Endothelial cell of umbilical vein (primary cell): ENCODE measurements around the gene AK9. TPM values are rescaled to one million over a fixed set of nuclear protein-coding genes. Genes with fewer than 3 reads are reported as not detected.

Source experiments
- BruUV-seq: library from RNA; stranded (reverse); fragments of 400-500 nt; replicated peaks from 2 replicates; lab custom pipeline; 2021; lab: Mats Ljungman, UMichigan
- CTCF ChIA-PET: fragments of 300-600, 350-600 bp; sonication (Branson Sonifier 250); formaldehyde crosslinking; loops from one replicate; lab custom pipeline; 2021; ENCODE audit warnings: antibody characterized with exemption, inconsistent platforms; lab: Charles Lee
- POLR2A ChIA-PET: fragments of 300-600, 350-600 bp; sonication (Branson Sonifier 250); formaldehyde crosslinking; loops from one replicate; lab custom pipeline; 2021; ENCODE audit warnings: antibody characterized with exemption, inconsistent platforms; lab: Charles Lee
- DNase-seq: peaks from one replicate; pipeline ENCODE4 v3.0.0-alpha.2; 2011; ENCODE audit warnings: low read depth, low spot score
- FAIRE-seq: peaks from 2 replicates; lab custom pipeline; 2011; peaks lifted over from hg19 to GRCh38; lab: Jason Lieb, UNC
- H2AFZ ChIP-seq: 2 replicates; pipeline ENCODE4 v1.6.0; 2012; ENCODE audit warnings: low read depth, low read length, control low read depth, inconsistent platforms
- H3K27ac ChIP-seq: 2 replicates; pipeline ENCODE4 v1.5.1; 2011; ENCODE audit warnings: low read depth, mild to moderate bottlenecking, control low read depth, low read length, moderate library complexity; ENCODE audit not compliant: insufficient read depth
- H3K27me3 ChIP-seq, 2 experiments: 2 replicates each; pipeline versions ENCODE4 v1.6.0 to v1.6.1; 2011; ENCODE audit warnings: low read length in 2 of 2, mixed read lengths in 1 of 2; ENCODE audit not compliant: control insufficient read depth in 2 of 2, insufficient read depth in 2 of 2
- H3K36me3 ChIP-seq, 2 experiments: 2 replicates in 1 of 2; 3 replicates in 1 of 2; pipeline ENCODE4 v1.5.1; 2011; ENCODE audit warnings: low read length in 2 of 2, mild to moderate bottlenecking in 1 of 2, moderate library complexity in 1 of 2; ENCODE audit not compliant: control insufficient read depth in 2 of 2, insufficient read depth in 2 of 2; ENCODE audit errors: extremely low read depth in 1 of 2
- H3K4me1 ChIP-seq: 3 replicates; pipeline ENCODE4 v1.5.1; 2011; ENCODE audit warnings: mild to moderate bottlenecking, low read length; ENCODE audit not compliant: control insufficient read depth, insufficient read depth; ENCODE audit errors: extremely low read depth
- H3K4me2 ChIP-seq: 2 replicates; pipeline ENCODE4 v1.6.1; 2011; ENCODE audit warnings: low read length, control low read depth, mixed read lengths; ENCODE audit not compliant: insufficient read depth
- H3K4me3 ChIP-seq, 3 experiments: fragments of 200-600 bp in 1 of 3; sonication (generic), shearing (Covaris generic) in 1 of 3; replicated peaks in 1 of 3; 2 replicates each; pipeline ENCODE4 v1.5.1; 2011 to 2016; ENCODE audit warnings: control low read depth in 3 of 3, low read length in 3 of 3, mild to moderate bottlenecking in 2 of 3, inconsistent platforms in 1 of 3, low read depth in 1 of 3, moderate library complexity in 1 of 3; ENCODE audit not compliant: insufficient read depth in 1 of 3
- H3K79me2 ChIP-seq: 2 replicates; pipeline ENCODE4 v1.6.0; 2012; ENCODE audit warnings: low read length, inconsistent platforms; ENCODE audit not compliant: control insufficient read depth, insufficient read depth
- H3K9ac ChIP-seq: replicated peaks from 2 replicates; pipeline ENCODE3; 2011; ENCODE audit warnings: low read length, control low read depth; ENCODE audit not compliant: insufficient read depth; ENCODE audit errors: extremely low read depth
- H3K9me1 ChIP-seq: replicated peaks from 3 replicates; pipeline ENCODE4 v1.6.0; 2011; ENCODE audit warnings: mild to moderate bottlenecking, low read length; ENCODE audit not compliant: control insufficient read depth, insufficient read depth; ENCODE audit errors: extremely low read depth
- H3K9me3 ChIP-seq: replicated peaks from 2 replicates; pipeline ENCODE4 v1.5.1; 2012; ENCODE audit warnings: low read length, inconsistent platforms; ENCODE audit not compliant: control insufficient read depth, insufficient read depth
- H4K20me1 ChIP-seq: replicated peaks from 2 replicates; pipeline ENCODE3; 2011; ENCODE audit warnings: mild to moderate bottlenecking, low read length; ENCODE audit not compliant: control insufficient read depth, insufficient read depth; ENCODE audit errors: extremely low read depth
- CTCF ChIP-seq, 2 donors: IDR thresholded peaks; 1 replicate in 1 of 2; 2 replicates in 1 of 2; pipeline ENCODE4 v1.5.1; 2011; ENCODE audit warnings: low read length in 2 of 2, mild to moderate bottlenecking in 2 of 2, moderate library complexity in 2 of 2, control low read depth in 1 of 2, inconsistent platforms in 1 of 2, low read depth in 1 of 2; ENCODE audit not compliant: insufficient read depth in 1 of 2; ENCODE audit errors: extremely low read depth in 1 of 2
- EZH2 ChIP-seq: IDR thresholded peaks from 2 replicates; pipeline ENCODE4 v1.6.1; 2012; ENCODE audit warnings: borderline replicate concordance, low read depth, mild to moderate bottlenecking, moderate library complexity, low read length, inconsistent platforms; ENCODE audit not compliant: severe bottlenecking
- FOS ChIP-seq: IDR thresholded peaks from 2 replicates; pipeline ENCODE4 v1.6.1; 2011; ENCODE audit warnings: mild to moderate bottlenecking, low read length, moderate library complexity, borderline replicate concordance; ENCODE audit not compliant: insufficient read depth
- GATA2 ChIP-seq: IDR thresholded peaks from 2 replicates; pipeline ENCODE4 v1.7.0; 2011; ENCODE audit warnings: low read depth, mild to moderate bottlenecking, moderate library complexity, mixed read lengths, low read length; ENCODE audit not compliant: insufficient read length, insufficient read depth
- JUN ChIP-seq: IDR thresholded peaks from 2 replicates; pipeline ENCODE4 v1.6.1; 2011; ENCODE audit warnings: borderline replicate concordance, low read depth; ENCODE audit not compliant: insufficient read length, insufficient read depth
- MAX ChIP-seq: IDR thresholded peaks from 2 replicates; pipeline ENCODE4 v1.6.1; 2011; ENCODE audit not compliant: insufficient read depth, insufficient read length
- MYC ChIP-seq: IDR thresholded peaks from one replicate; pipeline ENCODE4 v1.6.1; 2011; ENCODE audit warnings: mild to moderate bottlenecking, low read depth, low read length
- POLR2A ChIP-seq: IDR thresholded peaks from 2 replicates; pipeline ENCODE4 v1.6.1; 2012; ENCODE audit warnings: low read depth, mild to moderate bottlenecking, control low read depth, low read length
- POLR2AphosphoS5 ChIP-seq: IDR thresholded peaks from 2 replicates; pipeline ENCODE4 v1.6.1; 2012; ENCODE audit warnings: low read depth, mild to moderate bottlenecking, control low read depth, low read length, moderate library complexity; ENCODE audit not compliant: insufficient read depth
- dilution Hi-C: fragments of 300-500 bp; cut with MboI; formaldehyde crosslinking; loops from one replicate; pipeline ENCODE4 v1.15.0; 2019; ENCODE audit warnings: low sequenced_read_pairs; ENCODE audit not compliant: extremely low pct_ligation_motif_present
- intact Hi-C: fragments of 100-400 bp; cut with micrococcal nuclease; formaldehyde crosslinking; loops from one replicate; pipeline ENCODE4 v1.10.0; 2022
- polyA plus RNA-seq, 4 experiments: library from polyadenylated mRNA; depleted of rRNA in 3 of 4; stranded (reverse) in 3 of 4; unstranded in 1 of 4; fragments of >200 nt; gene quantifications; 2 replicates each; pipeline versions ENCODE4 v1.2.1 to v1.2.3, GENCODE V29; 2011 to 2012; ENCODE audit warnings: missing spikeins in 1 of 4
- total RNA-seq: library from RNA; stranded (reverse); gene quantifications from 2 replicates; pipeline ENCODE4 v1.2.3, GENCODE V29; 2021

The AK9 gene
- total and polyA plus RNA-seq, 2 donors (not counting 3 experiments of a cell fraction or from before 2014, with no cell fraction given) = 1.4 to 3.2 TPM

GRCh38 chr6:109628158-109629000 lies 62.6 kb downstream of the AK9 start:
- no peak overlapping the region for H2AFZ ChIP-seq
- H3K36me3 ChIP-seq = no peaks in the 10 kb centered on the region
- no peaks in the 10 kb centered on the region for H4K20me1 ChIP-seq
- POLR2A ChIA-PET = no interaction called here
- CTCF ChIA-PET = interaction anchor here (0.6 to 1.6 kb wide), 3 partner anchors 17 to 411 kb away, joined by 3 to 8 read pairs (median 3); no protein-coding TSS in a partner anchor
- no TSS peak for BruUV-seq
- dilution Hi-C loops = no loop called here
- no peak overlapping the region for H3K4me3 ChIP-seq
- TF ChIP-seq MAX (no peak), MYC (no peak), EZH2 (no peak), POLR2A (no peak), JUN (no peak), FOS (no peak), POLR2AphosphoS5 (no peak), CTCF (IDR thresholded peaks at IDR 0.05; ENCODE audit: extremely low read depth in 1 of 2, insufficient read depth in 1 of 2, low read depth in 1 of 2, low read length in 2 of 2) (no peak), GATA2 (no peak)
- H3K9me1 ChIP-seq = no peaks in the 10 kb centered on the region
- no peak overlapping the region for H3K9ac ChIP-seq
- no peak overlapping the region for H3K4me2 ChIP-seq
- DNase-seq = no peak
- H3K4me1 ChIP-seq = no peaks in the 10 kb centered on the region
- H3K79me2 ChIP-seq = no peaks in the 10 kb centered on the region
- intact Hi-C loops = no loop called here
- no peaks in the 10 kb centered on the region for H3K27me3 ChIP-seq
- no peak overlapping the region for H3K27ac ChIP-seq
- H3K9me3 ChIP-seq = no peaks in the 10 kb centered on the region
- FAIRE-seq = no peak
